Vagina (tissue), 2 donors: ENCODE data around the gene ADPGK.

Experiments
- POLR2A ChIP-seq, 2 donors: fragments of 450-650 bp; IDR thresholded peaks; one replicate each; pipeline ENCODE4 v1.6.1; 2017; ENCODE audit warnings: antibody characterized with exemption in 2 of 2, mild to moderate bottlenecking in 2 of 2, moderate library complexity in 2 of 2
- POLR2AphosphoS5 ChIP-seq, 2 donors: sonication (generic); formaldehyde crosslinking; IDR thresholded peaks; one replicate each; pipeline ENCODE4 v1.9.0; 2017; ENCODE audit warnings: antibody characterized with exemption in 2 of 2, mild to moderate bottlenecking in 2 of 2, low read depth in 1 of 2; ENCODE audit not compliant: insufficient read depth in 1 of 2
- TF ChIP-seq, protein P1 (sequence below), 3 experiments: fragments of 450-650 bp in 2 of 3; fragments of 200-600 bp in 1 of 3; sonication (generic) in 1 of 3; IDR thresholded peaks; one replicate each; pipeline ENCODE4 v1.5.1; 2017 to 2019; ENCODE audit warnings: antibody characterized with exemption in 3 of 3, mild to moderate bottlenecking in 2 of 3, moderate library complexity in 2 of 3

DNA sequence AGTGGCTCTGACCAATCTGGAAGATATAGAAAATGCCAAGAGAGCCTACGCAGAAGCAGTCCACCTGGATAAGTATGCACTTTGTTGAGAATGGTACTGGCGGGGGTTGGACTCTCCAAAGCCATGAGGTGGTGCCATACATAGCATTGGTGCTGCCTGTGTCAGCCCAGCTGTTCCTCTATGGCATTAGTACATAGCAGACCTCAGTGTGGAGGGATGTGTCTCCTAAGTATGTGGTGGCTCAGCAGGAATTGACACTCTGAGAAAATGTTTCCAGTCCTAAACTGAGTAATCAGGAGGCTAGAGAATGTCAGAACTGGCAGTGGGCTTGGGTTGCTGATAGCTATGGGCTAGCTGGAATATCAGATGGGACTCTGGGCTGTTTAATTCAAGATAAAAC lies 48.4 kb downstream of the ADPGK start:
- TF ChIP-seq, protein P1, sequence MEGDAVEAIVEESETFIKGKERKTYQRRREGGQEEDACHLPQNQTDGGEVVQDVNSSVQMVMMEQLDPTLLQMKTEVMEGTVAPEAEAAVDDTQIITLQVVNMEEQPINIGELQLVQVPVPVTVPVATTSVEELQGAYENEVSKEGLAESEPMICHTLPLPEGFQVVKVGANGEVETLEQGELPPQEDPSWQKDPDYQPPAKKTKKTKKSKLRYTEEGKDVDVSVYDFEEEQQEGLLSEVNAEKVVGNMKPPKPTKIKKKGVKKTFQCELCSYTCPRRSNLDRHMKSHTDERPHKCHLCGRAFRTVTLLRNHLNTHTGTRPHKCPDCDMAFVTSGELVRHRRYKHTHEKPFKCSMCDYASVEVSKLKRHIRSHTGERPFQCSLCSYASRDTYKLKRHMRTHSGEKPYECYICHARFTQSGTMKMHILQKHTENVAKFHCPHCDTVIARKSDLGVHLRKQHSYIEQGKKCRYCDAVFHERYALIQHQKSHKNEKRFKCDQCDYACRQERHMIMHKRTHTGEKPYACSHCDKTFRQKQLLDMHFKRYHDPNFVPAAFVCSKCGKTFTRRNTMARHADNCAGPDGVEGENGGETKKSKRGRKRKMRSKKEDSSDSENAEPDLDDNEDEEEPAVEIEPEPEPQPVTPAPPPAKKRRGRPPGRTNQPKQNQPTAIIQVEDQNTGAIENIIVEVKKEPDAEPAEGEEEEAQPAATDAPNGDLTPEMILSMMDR (IDR thresholded peaks at IDR 0.05): no peak
- TF ChIP-seq POLR2AphosphoS5 (IDR thresholded peaks at IDR 0.05; ENCODE audit: insufficient read depth in 1 of 2, low read depth in 1 of 2) (no peak), POLR2A (IDR thresholded peaks at IDR 0.05) (no peak)
